HepG2 (cell line): ENCODE measurements around the gene ATP1A2. TPM values are rescaled to one million over a fixed set of nuclear protein-coding genes. Genes with fewer than 3 reads are reported as not detected.

Source experiments
- ATAC-seq: fragments of 200-7000 bp; cut with Tn5 transposase; 3 replicates; pipeline ENCODE4 v1.9.1; 2020; ENCODE audit warnings: mild to moderate bottlenecking, moderate library complexity
- BruUV-seq: library from RNA; stranded (reverse); fragments of 400-500 nt; replicated peaks from 2 replicates; lab custom pipeline; 2021; lab: Mats Ljungman, UMichigan
- CTCF ChIA-PET: fragments of 300-600 bp; formaldehyde crosslinking; extraction: SDS; loops from one replicate; lab custom pipeline; 2021; ENCODE audit warnings: low total read pairs, inconsistent platforms, low intra/inter-chr PET ratio; lab: Yijun Ruan, JAX
- POLR2A ChIA-PET: fragments of 350-600 bp; sonication (Branson Sonifier 250); formaldehyde crosslinking; loops from one replicate; lab custom pipeline; 2020; ENCODE audit warnings: antibody characterized with exemption, inconsistent platforms; lab: Yijun Ruan, JAX
- DNase-seq: peaks from one replicate; pipeline ENCODE4 v3.0.0-alpha.2; 2015; ENCODE audit warnings: low spot score
- FAIRE-seq: peaks from 3 replicates; lab custom pipeline; 2011; peaks lifted over from hg19 to GRCh38; lab: Jason Lieb, UNC
- H2AFZ ChIP-seq: one replicate; pipeline ENCODE4 v1.6.1; 2011; ENCODE audit warnings: low read length, inconsistent platforms
- H3K27ac ChIP-seq: fragments of 300-600 bp; 3 replicates; pipeline ENCODE4 v1.8.0; 2011; ENCODE audit warnings: mixed run types, mild to moderate bottlenecking, mixed read lengths, low read length, inconsistent platforms; ENCODE audit not compliant: insufficient read depth; ENCODE audit errors: extremely low read length
- H3K27me3 ChIP-seq, 2 experiments: fragments of 200-600 bp in 1 of 2; 2 replicates in 1 of 2; 3 replicates in 1 of 2; pipeline versions ENCODE4 v1.6.0 to v1.8.0; 2011; ENCODE audit warnings: low read length in 2 of 2, mild to moderate bottlenecking in 2 of 2, moderate library complexity in 2 of 2, inconsistent platforms in 1 of 2; ENCODE audit not compliant: insufficient read depth in 2 of 2, control insufficient read depth in 1 of 2
- H3K36me3 ChIP-seq, 2 experiments: fragments of 200-600 bp in 1 of 2; replicated peaks in 1 of 2; 2 replicates in 1 of 2; 3 replicates in 1 of 2; pipeline versions ENCODE4 v1.5.1 to v1.8.0; 2011; ENCODE audit warnings: low read length in 2 of 2, inconsistent platforms in 1 of 2; ENCODE audit not compliant: insufficient read depth in 2 of 2, control insufficient read depth in 1 of 2
- H3K4me1 ChIP-seq: 2 replicates; pipeline ENCODE4 v1.5.1; 2012; ENCODE audit warnings: low read length, inconsistent platforms; ENCODE audit not compliant: insufficient read depth
- H3K4me2 ChIP-seq: 2 replicates; pipeline ENCODE4 v1.6.0; 2011; ENCODE audit warnings: low read depth, low read length, inconsistent platforms
- H3K4me3 ChIP-seq, 3 experiments: fragments of 200-600 bp in 1 of 3; sonication (generic), shearing (Covaris generic) in 1 of 3; replicated peaks in 1 of 3; 2 replicates each; pipeline ENCODE4 v1.5.1; 2011 to 2016; ENCODE audit warnings: low read length in 3 of 3, inconsistent platforms in 2 of 3, low read depth in 2 of 3, mild to moderate bottlenecking in 2 of 3, control low read depth in 1 of 3, mixed read lengths in 1 of 3; ENCODE audit not compliant: insufficient read depth in 1 of 3
- H3K79me2 ChIP-seq: one replicate; pipeline ENCODE4 v1.6.1; 2011; ENCODE audit warnings: low read length, inconsistent platforms; ENCODE audit not compliant: insufficient read depth
- H3K9ac ChIP-seq: 2 replicates; pipeline ENCODE4 v1.6.0; 2011; ENCODE audit warnings: mild to moderate bottlenecking, low read depth, low read length, inconsistent platforms; ENCODE audit not compliant: insufficient read depth
- H3K9me3 ChIP-seq: 2 replicates; pipeline ENCODE4 v1.5.1; 2012; ENCODE audit warnings: mild to moderate bottlenecking, low read length
- H4K20me1 ChIP-seq: 2 replicates; pipeline ENCODE4 v1.6.0; 2011; ENCODE audit warnings: inconsistent platforms, mild to moderate bottlenecking, low read length, moderate library complexity; ENCODE audit not compliant: insufficient read depth
- ATM ChIP-seq: fragments of 450-650 bp; IDR thresholded peaks from 2 replicates; pipeline ENCODE4 v1.7.1; 2017; ENCODE audit warnings: mild to moderate bottlenecking, borderline replicate concordance
- JUN ChIP-seq: sonication (generic); formaldehyde crosslinking; IDR thresholded peaks from 2 replicates; pipeline ENCODE4 v1.4.0; 2020; ENCODE audit warnings: mild to moderate bottlenecking, missing genetic modification reagents
- SP140L ChIP-seq: sonication (generic); formaldehyde crosslinking; IDR thresholded peaks from 2 replicates; pipeline ENCODE4 v1.4.0; 2020; ENCODE audit warnings: missing genetic modification reagents, borderline replicate concordance
- ZMYM4 ChIP-seq: sonication (generic); formaldehyde crosslinking; IDR thresholded peaks from 2 replicates; pipeline ENCODE4 v1.8.1; 2023; ENCODE audit warnings: mild to moderate bottlenecking, missing genetic modification reagents
- ZNF460 ChIP-seq: sonication (generic); formaldehyde crosslinking; IDR thresholded peaks from 2 replicates; pipeline ENCODE4 v1.5.1; 2020; ENCODE audit warnings: missing genetic modification reagents, mild to moderate bottlenecking, borderline replicate concordance
- ZNF567 ChIP-seq: sonication (generic); formaldehyde crosslinking; IDR thresholded peaks from 2 replicates; pipeline ENCODE4 v1.8.1; 2023; ENCODE audit warnings: mild to moderate bottlenecking, missing genetic modification reagents, borderline replicate concordance
- ZNF724P ChIP-seq: sonication (generic); formaldehyde crosslinking; IDR thresholded peaks from 2 replicates; pipeline ENCODE4 v1.8.0; 2022; ENCODE audit warnings: missing genetic modification reagents, borderline replicate concordance
- WGBS: methylation state at CpG from one replicate; pipeline ENCODE4 v1.1.6; 2017; ENCODE audit warnings: low lambda C conversion rate; 5-methylcytosine and 5-hydroxymethylcytosine counted together
- in situ Hi-C: cut with HindIII; loops from 2 replicates; pipeline ENCODE4 v1.10.0; 2017; ENCODE audit warnings: low pct_unique_long_range_greater_than_20kb; ENCODE audit not compliant: extremely low pct_ligation_motif_present
- intact Hi-C: fragments of 100-400 bp; cut with micrococcal nuclease; formaldehyde crosslinking; loops from one replicate; pipeline ENCODE4 v1.10.0; 2022; ENCODE audit not compliant: unreplicated experiment
- polyA plus RNA-seq, 8 experiments: library from polyadenylated mRNA; depleted of rRNA in 3 of 8; stranded (reverse) in 7 of 8; unstranded in 1 of 8; fragments of >200 nt; fragmentation: Illumina TruSeq in 4 of 8; extraction: Trizol in 4 of 8; gene quantifications; 2 replicates each; pipeline versions ENCODE4 v1.2.1 to v1.2.3, GENCODE V29; 2011 to 2016; ENCODE audit warnings: low read depth in 4 of 8, missing spikeins in 1 of 8, mixed read lengths in 1 of 8; ENCODE audit not compliant: insufficient read depth in 1 of 8
- total RNA-seq, 5 experiments: library from RNA; depleted of rRNA; stranded (reverse); fragments of >200 nt; fragmentation: Illumina TruSeq; extraction: Trizol; gene quantifications; 2 replicates each; pipeline ENCODE4 v1.2.3, GENCODE V29; 2016; ENCODE audit warnings: low read depth in 1 of 5
- TF ChIP-seq, protein P1 (sequence below): IDR thresholded peaks from 2 replicates; pipeline ENCODE4 v1.6.1; 2016
- TF ChIP-seq, protein P2 (sequence below), 2 experiments: fragments of 450-650 bp in 1 of 2; sonication (generic) in 1 of 2; formaldehyde crosslinking in 1 of 2; IDR thresholded peaks; 2 replicates each; pipeline versions ENCODE4 v1.6.1 to v1.8.0; 2016 to 2022; ENCODE audit warnings: antibody characterized with exemption in 1 of 2, mild to moderate bottlenecking in 1 of 2, missing genetic modification reagents in 1 of 2

The ATP1A2 gene
- total and polyA plus RNA-seq, 2 of the 13 experiments (the other 11 are each of a cell fraction or from before 2014, with no cell fraction given): 0.16 TPM; not detected in 1

DNA sequence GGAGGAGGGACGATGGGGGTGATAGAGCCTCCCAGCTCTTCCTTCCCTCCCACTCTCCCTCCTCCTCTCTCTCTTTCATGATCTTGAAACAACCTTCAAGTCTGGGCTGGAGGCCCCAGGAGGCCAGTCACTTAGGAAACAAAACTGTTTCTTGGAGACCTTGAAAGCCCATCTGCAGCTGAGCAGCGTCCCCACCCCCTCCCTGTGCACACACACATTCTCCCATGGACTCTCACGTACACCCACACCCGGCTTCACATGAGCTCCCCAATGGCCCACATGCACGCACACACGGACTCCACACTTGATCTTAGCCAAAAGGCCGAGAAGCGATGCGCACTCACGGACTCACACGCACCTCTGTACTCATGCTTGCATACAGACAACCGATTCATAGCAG, 3.2 kb upstream of the ATP1A2 start:
- peaks cover 86% of the 10 kb centered on the region for H3K4me1 ChIP-seq
- FAIRE-seq (peak; percentile 87), ATAC-seq (no peak), DNase-seq (no peak)
- no TSS peak for BruUV-seq
- POLR2A ChIA-PET: no interaction called here
- no peak overlapping the region for H3K4me3 ChIP-seq
- H3K9ac ChIP-seq: no peak overlapping the region
- H2AFZ ChIP-seq: no peak overlapping the region
- H4K20me1 ChIP-seq: no peaks in the 10 kb centered on the region
- CTCF ChIA-PET: no interaction called here
- TF ChIP-seq ZNF567 (no peak), SP140L (no peak), ATM (no peak), ZMYM4 (CRISPR knock-in tag) (no peak), JUN (no peak), ZNF724P (no peak), ZNF460 (CRISPR knock-in tag) (no peak)
- TF ChIP-seq, protein P1, sequence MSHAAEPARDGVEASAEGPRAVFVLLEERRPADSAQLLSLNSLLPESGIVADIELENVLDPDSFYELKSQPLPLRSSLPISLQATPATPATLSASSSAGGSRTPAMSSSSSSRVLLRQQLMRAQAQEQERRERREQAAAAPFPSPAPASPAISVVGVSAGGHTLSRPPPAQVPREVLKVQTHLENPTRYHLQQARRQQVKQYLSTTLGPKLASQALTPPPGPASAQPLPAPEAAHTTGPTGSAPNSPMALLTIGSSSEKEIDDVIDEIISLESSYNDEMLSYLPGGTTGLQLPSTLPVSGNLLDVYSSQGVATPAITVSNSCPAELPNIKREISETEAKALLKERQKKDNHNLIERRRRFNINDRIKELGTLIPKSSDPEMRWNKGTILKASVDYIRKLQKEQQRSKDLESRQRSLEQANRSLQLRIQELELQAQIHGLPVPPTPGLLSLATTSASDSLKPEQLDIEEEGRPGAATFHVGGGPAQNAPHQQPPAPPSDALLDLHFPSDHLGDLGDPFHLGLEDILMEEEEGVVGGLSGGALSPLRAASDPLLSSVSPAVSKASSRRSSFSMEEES (CRISPR knock-in tag): no peak
- TF ChIP-seq, protein P2, sequence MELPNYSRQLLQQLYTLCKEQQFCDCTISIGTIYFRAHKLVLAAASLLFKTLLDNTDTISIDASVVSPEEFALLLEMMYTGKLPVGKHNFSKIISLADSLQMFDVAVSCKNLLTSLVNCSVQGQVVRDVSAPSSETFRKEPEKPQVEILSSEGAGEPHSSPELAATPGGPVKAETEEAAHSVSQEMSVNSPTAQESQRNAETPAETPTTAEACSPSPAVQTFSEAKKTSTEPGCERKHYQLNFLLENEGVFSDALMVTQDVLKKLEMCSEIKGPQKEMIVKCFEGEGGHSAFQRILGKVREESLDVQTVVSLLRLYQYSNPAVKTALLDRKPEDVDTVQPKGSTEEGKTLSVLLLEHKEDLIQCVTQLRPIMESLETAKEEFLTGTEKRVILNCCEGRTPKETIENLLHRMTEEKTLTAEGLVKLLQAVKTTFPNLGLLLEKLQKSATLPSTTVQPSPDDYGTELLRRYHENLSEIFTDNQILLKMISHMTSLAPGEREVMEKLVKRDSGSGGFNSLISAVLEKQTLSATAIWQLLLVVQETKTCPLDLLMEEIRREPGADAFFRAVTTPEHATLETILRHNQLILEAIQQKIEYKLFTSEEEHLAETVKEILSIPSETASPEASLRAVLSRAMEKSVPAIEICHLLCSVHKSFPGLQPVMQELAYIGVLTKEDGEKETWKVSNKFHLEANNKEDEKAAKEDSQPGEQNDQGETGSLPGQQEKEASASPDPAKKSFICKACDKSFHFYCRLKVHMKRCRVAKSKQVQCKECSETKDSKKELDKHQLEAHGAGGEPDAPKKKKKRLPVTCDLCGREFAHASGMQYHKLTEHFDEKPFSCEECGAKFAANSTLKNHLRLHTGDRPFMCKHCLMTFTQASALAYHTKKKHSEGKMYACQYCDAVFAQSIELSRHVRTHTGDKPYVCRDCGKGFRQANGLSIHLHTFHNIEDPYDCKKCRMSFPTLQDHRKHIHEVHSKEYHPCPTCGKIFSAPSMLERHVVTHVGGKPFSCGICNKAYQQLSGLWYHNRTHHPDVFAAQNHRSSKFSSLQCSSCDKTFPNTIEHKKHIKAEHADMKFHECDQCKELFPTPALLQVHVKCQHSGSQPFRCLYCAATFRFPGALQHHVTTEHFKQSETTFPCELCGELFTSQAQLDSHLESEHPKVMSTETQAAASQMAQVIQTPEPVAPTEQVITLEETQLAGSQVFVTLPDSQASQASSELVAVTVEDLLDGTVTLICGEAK (IDR thresholded peaks at IDR 0.05): no peak
- TF ChIP-seq, protein P2 (CRISPR knock-in tag; IDR thresholded peaks at IDR 0.05): no peak
- no peak overlapping the region for H3K4me2 ChIP-seq
- 69% methylated on average over 12 of the region's 12 CpGs for WGBS
- H3K9me3 ChIP-seq: no peaks in the 10 kb centered on the region
- no peaks in the 10 kb centered on the region; a peak in 1 of 5 replicates for H3K36me3 ChIP-seq
- no peaks in the 10 kb centered on the region for H3K79me2 ChIP-seq
- H3K27ac ChIP-seq: no peak overlapping the region
- in situ Hi-C loops (no loop called here), intact Hi-C loops (no loop called here)
- H3K27me3 ChIP-seq: no peaks in the 10 kb centered on the region; a peak in 1 of 5 replicates
